Muscle of arm (tissue), 12 donors: ENCODE measurements around the gene SORBS1. TPM values are rescaled to one million over a fixed set of nuclear protein-coding genes. Genes with fewer than 3 reads are reported as not detected.

Experiments
- DNase-seq: peaks from one replicate; pipeline ENCODE4 v3.0.0-alpha.2; 2013
- polyA plus RNA-seq, 12 donors: library from polyadenylated mRNA; unstranded; fragments of 120-200 nt; gene quantifications; one replicate each; pipeline ENCODE4 v1.2.1, GENCODE V29; 2013; ENCODE audit not compliant: insufficient read length in 12 of 12

SORBS1 gene
- polyA plus RNA-seq, 12 donors, result 47.7 to 149 (median 78.2) TPM; not detected in 1

- no peak for DNase-seq
These were observed 18.4 kb downstream of the SORBS1 start for GRCh38 chr10:95542761-95543160.

GRCh38 chr10:95542330-95542729 lies 18.8 kb downstream of the SORBS1 start:
- DNase-seq, result no peak

GRCh38 chr10:95540514-95541052 lies 20.6 kb downstream of the SORBS1 start:
- no peak for DNase-seq

GRCh38 chr10:95539560-95540284 lies 21.4 kb downstream of the SORBS1 start:
- DNase-seq, result no peak

- no peak for DNase-seq
These were observed 22.8 kb downstream of the SORBS1 start for GRCh38 chr10:95538412-95538811.

GRCh38 chr10:95537542-95537927 lies 23.6 kb downstream of the SORBS1 start:
- no peak for DNase-seq

- DNase-seq, result no peak
These were observed 24.2 kb downstream of the SORBS1 start for GRCh38 chr10:95536894-95537541.

- DNase-seq, result no peak
These were observed 25.2 kb downstream of the SORBS1 start for GRCh38 chr10:95536017-95536416.

GRCh38 chr10:95535526-95535925 lies 25.6 kb downstream of the SORBS1 start:
- no peak for DNase-seq

GRCh38 chr10:95533590-95533989 lies 27.6 kb downstream of the SORBS1 start:
- no peak for DNase-seq

GRCh38 chr10:95532536-95532935 lies 28.6 kb downstream of the SORBS1 start:
- no peak for DNase-seq

GRCh38 chr10:95531994-95532399 lies 29.2 kb downstream of the SORBS1 start:
- DNase-seq, result no peak

- no peak for DNase-seq
These were observed 29.9 kb downstream of the SORBS1 start for GRCh38 chr10:95531058-95531809.

GRCh38 chr10:95530561-95530960 lies 30.6 kb downstream of the SORBS1 start:
- DNase-seq, result no peak

GRCh38 chr10:95530029-95530428 lies 31.1 kb downstream of the SORBS1 start:
- DNase-seq, result no peak

GRCh38 chr10:95526044-95526443 lies 35.1 kb downstream of the SORBS1 start:
- no peak for DNase-seq

- DNase-seq, result no peak
These were observed 36.1 kb downstream of the SORBS1 start for GRCh38 chr10:95525033-95525418.

- no peak for DNase-seq
These were observed 36.7 kb downstream of the SORBS1 start for GRCh38 chr10:95524358-95525032.

GRCh38 chr10:95522117-95522516 lies 39.1 kb downstream of the SORBS1 start:
- no peak for DNase-seq

GRCh38 chr10:95520617-95521016 lies 40.6 kb downstream of the SORBS1 start:
- no peak for DNase-seq

GRCh38 chr10:95518455-95519452 lies 42.4 kb downstream of the SORBS1 start:
- DNase-seq, result no peak
